GM18873 (cell line): ENCODE measurements around the gene PARD3.
"Not testable (repeated sequence)": the region's sequence is repeated elsewhere in the genome, so short reads cannot be mapped to it uniquely, and the experiment has no call there.

Experiments used
- ATAC-seq: cut with Tn5 transposase; IDR thresholded peaks from one replicate; pipeline ENCODE4 v1.9.1; 2021; ENCODE audit warnings: mild to moderate bottlenecking, moderate library complexity, moderate number of reproducible peaks; ENCODE audit not compliant: unreplicated experiment, low FRiP score

The PARD3 gene

GRCh38 chr10:34815185-34816084 is at the start of gene PARD3:
PARD3 (minus strand) TSS chr10:34815296; CDS start chr10:34814995, 301 bp downstream.
- no peak for ATAC-seq

- ATAC-seq: no peak
These were observed 49.3 kb upstream of the PARD3 start for GRCh38 chr10:34864149-34865067.

GRCh38 chr10:34862892-34863291 is 47.8 kb upstream of the PARD3 start:
- no peak for ATAC-seq

- no peak for ATAC-seq
These were observed 46.4 kb upstream of the PARD3 start for GRCh38 chr10:34861293-34862021.

- ATAC-seq: no peak
These were observed 44.1 kb upstream of the PARD3 start for GRCh38 chr10:34859170-34859569.

GRCh38 chr10:34858003-34858402 is 42.9 kb upstream of the PARD3 start:
- ATAC-seq: no peak

- ATAC-seq: no peak
These were observed 39.1 kb upstream of the PARD3 start for GRCh38 chr10:34854147-34854601.

GRCh38 chr10:34853357-34853756 is 38.3 kb upstream of the PARD3 start:
- ATAC-seq: no peak

- no peak for ATAC-seq
These were observed 35.5 kb upstream of the PARD3 start for GRCh38 chr10:34850558-34850957.

GRCh38 chr10:34850036-34850435 is 34.9 kb upstream of the PARD3 start:
- no peak for ATAC-seq

GRCh38 chr10:34845070-34845469 is 30.0 kb upstream of the PARD3 start:
- ATAC-seq: no peak

GRCh38 chr10:34844448-34844847 is 29.4 kb upstream of the PARD3 start:
- ATAC-seq: no peak

- ATAC-seq: not testable (repeated sequence)
These were observed 28.4 kb upstream of the PARD3 start for GRCh38 chr10:34843470-34843869.

- ATAC-seq: no peak
These were observed 23.3 kb upstream of the PARD3 start for GRCh38 chr10:34838366-34838900.

- no peak for ATAC-seq
These were observed 20.9 kb upstream of the PARD3 start for GRCh38 chr10:34835908-34836508.

GRCh38 chr10:34834274-34834673 is 19.2 kb upstream of the PARD3 start:
- no peak for ATAC-seq

- no peak for ATAC-seq
These were observed 15.2 kb upstream of the PARD3 start for GRCh38 chr10:34830217-34830822.

- no peak for ATAC-seq
These were observed 12.0 kb upstream of the PARD3 start for GRCh38 chr10:34826857-34827766.
